Uterus (tissue), 4 donors: ENCODE results near the gene C2. TPM values are rescaled to one million over a fixed set of nuclear protein-coding genes. Genes with fewer than 3 reads are reported as not detected.
A peak's percentile ranks its signal among the peaks of the same experiment; 100 is the strongest.

Source experiments
- DNase-seq, 2 donors: peaks; one replicate each; pipeline ENCODE4 v3.0.0-alpha.2; 2019 to 2020
- H3K27ac ChIP-seq, 2 donors: fragments of 200-600 bp; sonication (generic); 1 replicate in 1 of 2; 2 replicates in 1 of 2; pipeline ENCODE4 v1.5.1; 2016 to 2018
- H3K27me3 ChIP-seq, 2 donors: fragments of 200-600 bp; sonication (generic); one replicate each; pipeline ENCODE4 v1.5.1; 2018 to 2019; ENCODE audit warnings: control low read depth in 1 of 2
- H3K36me3 ChIP-seq, 2 donors: fragments of 200-600 bp; sonication (generic); one replicate each; pipeline ENCODE4 v1.5.1; 2019; ENCODE audit warnings: control low read depth in 1 of 2
- H3K4me1 ChIP-seq, 2 donors: fragments of 200-600 bp; sonication (generic); one replicate each; pipeline ENCODE4 v1.5.1; 2018 to 2019; ENCODE audit warnings: control low read depth in 1 of 2
- H3K4me3 ChIP-seq, 2 donors: fragments of 200-600 bp; sonication (generic); 1 replicate in 1 of 2; 2 replicates in 1 of 2; pipeline ENCODE4 v1.5.1; 2018 to 2019; ENCODE audit warnings: mild to moderate bottlenecking in 1 of 2
- H3K9me3 ChIP-seq, 2 donors: fragments of 200-600 bp; sonication (generic); one replicate each; pipeline ENCODE4 v1.5.1; 2019; ENCODE audit warnings: control low read depth in 1 of 2
- POLR2A ChIP-seq, 2 donors: fragments of 450-650 bp; IDR thresholded peaks; one replicate each; pipeline ENCODE4 v1.6.1; 2016; ENCODE audit warnings: antibody characterized with exemption in 2 of 2, mild to moderate bottlenecking in 1 of 2, moderate library complexity in 1 of 2
- intact Hi-C: fragments of 100-400 bp; cut with DNase I; formaldehyde crosslinking; loops from one replicate; pipeline ENCODE4 v1.15.1; 2023; ENCODE audit warnings: low total_unique reads
- total RNA-seq, 4 donors: library from RNA; depleted of rRNA in 3 of 4; stranded (reverse); fragments of >200 nt in 3 of 4; gene quantifications; one replicate each; pipeline versions ENCODE4 v1.1.0 to v1.2.4, GENCODE V29; 2014 to 2023
- TF ChIP-seq, protein P1 (sequence below), 4 experiments: fragments of 200-600 bp in 2 of 4; fragments of 450-650 bp in 2 of 4; sonication (generic) in 2 of 4; IDR thresholded peaks; one replicate each; pipeline ENCODE4 v1.5.1; 2016 to 2019; ENCODE audit warnings: antibody characterized with exemption in 4 of 4, mild to moderate bottlenecking in 2 of 4, moderate library complexity in 1 of 4
- donor health status: DM: yes; HTN: yes; CAD: no.

Gene C2
- total RNA-seq, 4 donors from 2014 or later = 4.1 to 24.8 (median 4.6) TPM

DNA sequence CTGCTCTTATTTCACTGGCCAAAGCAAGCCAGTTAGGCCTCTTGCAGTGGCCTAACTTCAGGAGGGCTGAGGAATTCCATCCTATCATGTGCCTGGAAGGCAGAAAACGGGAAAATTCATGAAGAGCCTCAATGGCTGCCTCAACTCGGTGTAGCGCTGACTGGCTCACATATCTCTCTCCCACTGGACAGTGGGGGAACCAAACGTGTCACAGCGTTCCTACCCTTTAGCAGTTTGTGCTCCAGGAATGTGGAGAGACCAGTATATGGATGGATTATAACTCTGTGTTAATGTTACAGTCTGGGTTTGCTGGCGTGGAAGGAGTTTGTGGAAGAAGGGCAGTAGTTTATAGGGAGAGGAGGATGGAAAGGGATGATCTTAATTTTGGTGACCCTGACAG lies 11.8 kb upstream of the C2 start:
- no peak for TF ChIP-seq POLR2A (IDR thresholded peaks at IDR 0.05)
- H3K36me3 ChIP-seq = no peaks in the 10 kb centered on the region
- no peaks in the 10 kb centered on the region for H3K9me3 ChIP-seq
- DNase-seq = no peak
- no peak overlapping the region for H3K4me3 ChIP-seq
- no peak overlapping the region for H3K27ac ChIP-seq
- no peaks in the 10 kb centered on the region for H3K4me1 ChIP-seq
- no peaks in the 10 kb centered on the region for H3K27me3 ChIP-seq
- intact Hi-C loops = no loop called here

DNA sequence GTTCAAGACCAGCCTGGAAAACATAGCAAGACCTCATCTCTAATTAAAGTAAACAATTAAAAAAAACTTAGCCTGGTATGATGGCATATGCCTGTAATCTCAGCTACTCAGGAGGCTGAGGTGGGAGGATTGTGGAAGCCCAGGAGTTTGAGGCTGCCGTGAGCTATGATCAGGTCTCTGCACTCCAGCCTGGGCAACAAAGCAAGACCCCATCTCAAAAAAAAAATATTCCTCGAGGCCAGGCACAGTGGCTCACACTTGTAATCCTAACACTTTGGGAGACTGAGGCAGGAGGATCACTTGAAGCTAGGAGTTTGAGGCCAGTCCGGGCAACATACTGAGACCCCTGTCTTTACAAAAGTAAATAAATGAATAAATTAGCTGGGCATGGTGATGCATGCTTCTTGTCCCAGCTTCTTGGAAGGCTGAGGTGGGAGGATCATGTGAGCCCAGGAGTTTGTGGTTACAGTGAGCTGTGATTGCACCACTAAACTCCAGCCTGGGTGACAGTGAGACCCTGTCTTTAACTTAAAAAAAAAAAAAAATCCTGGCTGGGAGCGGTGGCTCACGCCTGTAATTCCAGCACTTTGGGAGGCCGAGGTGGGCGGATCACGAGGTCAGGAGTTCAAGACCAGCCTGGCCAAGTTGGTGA lies 9.3 kb upstream of the C2 start:
- no peaks in the 10 kb centered on the region for H3K4me1 ChIP-seq
- H3K36me3 ChIP-seq = no peaks in the 10 kb centered on the region
- no peaks in the 10 kb centered on the region for H3K9me3 ChIP-seq
- H3K4me3 ChIP-seq = no peak overlapping the region
- no peak for DNase-seq
- TF ChIP-seq POLR2A (IDR thresholded peaks at IDR 0.05) = no peak
- TF ChIP-seq, protein P1, sequence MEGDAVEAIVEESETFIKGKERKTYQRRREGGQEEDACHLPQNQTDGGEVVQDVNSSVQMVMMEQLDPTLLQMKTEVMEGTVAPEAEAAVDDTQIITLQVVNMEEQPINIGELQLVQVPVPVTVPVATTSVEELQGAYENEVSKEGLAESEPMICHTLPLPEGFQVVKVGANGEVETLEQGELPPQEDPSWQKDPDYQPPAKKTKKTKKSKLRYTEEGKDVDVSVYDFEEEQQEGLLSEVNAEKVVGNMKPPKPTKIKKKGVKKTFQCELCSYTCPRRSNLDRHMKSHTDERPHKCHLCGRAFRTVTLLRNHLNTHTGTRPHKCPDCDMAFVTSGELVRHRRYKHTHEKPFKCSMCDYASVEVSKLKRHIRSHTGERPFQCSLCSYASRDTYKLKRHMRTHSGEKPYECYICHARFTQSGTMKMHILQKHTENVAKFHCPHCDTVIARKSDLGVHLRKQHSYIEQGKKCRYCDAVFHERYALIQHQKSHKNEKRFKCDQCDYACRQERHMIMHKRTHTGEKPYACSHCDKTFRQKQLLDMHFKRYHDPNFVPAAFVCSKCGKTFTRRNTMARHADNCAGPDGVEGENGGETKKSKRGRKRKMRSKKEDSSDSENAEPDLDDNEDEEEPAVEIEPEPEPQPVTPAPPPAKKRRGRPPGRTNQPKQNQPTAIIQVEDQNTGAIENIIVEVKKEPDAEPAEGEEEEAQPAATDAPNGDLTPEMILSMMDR (IDR thresholded peaks at IDR 0.05) = no peak
- no peak overlapping the region for H3K27ac ChIP-seq
- intact Hi-C loops = no loop called here
- no peaks in the 10 kb centered on the region for H3K27me3 ChIP-seq

DNA sequence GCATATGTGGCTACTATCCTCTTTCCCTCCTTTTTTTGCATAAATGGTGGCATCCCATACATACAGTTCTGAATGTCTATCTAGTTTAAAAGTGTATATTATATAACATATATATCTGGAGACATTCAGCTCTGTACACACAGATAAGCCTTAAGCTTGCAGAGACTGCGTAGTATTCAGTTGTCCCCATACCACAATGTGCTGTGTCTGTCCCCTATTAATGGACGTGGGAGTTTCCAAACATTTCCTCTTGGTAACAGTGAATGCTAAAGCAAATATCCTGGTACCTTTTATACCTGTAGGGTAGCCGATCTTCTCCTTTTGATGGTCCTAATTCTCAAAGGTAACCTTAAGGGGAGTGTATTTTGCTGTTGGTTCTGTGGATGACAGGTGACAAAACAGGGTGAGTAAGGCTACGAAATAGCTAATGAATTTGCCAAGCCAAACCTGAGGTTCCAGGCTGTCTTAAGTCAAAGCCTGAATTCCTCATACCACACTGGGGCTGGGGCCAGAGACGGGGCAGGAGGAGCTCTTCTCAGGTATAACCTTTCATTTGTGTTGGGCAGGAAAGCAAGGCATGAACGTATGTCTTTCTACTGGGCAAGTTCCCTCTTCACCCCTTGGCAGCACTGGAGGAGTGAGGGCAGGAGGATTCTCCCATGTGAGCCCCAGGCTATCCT lies 7.8 kb upstream of the C2 start:
- no peak for DNase-seq
- Histone ChIP-seq H3K9me3 (no peaks in the 10 kb centered on the region), H3K27me3 (no peaks in the 10 kb centered on the region), H3K27ac (no peak overlapping the region), H3K36me3 (no peaks in the 10 kb centered on the region), H3K4me1 (no peaks in the 10 kb centered on the region), H3K4me3 (no peak overlapping the region)
- intact Hi-C loops = no loop called here
- TF ChIP-seq, protein P1 (IDR thresholded peaks at IDR 0.05) = no peak
- TF ChIP-seq POLR2A (IDR thresholded peaks at IDR 0.05) = no peak

DNA sequence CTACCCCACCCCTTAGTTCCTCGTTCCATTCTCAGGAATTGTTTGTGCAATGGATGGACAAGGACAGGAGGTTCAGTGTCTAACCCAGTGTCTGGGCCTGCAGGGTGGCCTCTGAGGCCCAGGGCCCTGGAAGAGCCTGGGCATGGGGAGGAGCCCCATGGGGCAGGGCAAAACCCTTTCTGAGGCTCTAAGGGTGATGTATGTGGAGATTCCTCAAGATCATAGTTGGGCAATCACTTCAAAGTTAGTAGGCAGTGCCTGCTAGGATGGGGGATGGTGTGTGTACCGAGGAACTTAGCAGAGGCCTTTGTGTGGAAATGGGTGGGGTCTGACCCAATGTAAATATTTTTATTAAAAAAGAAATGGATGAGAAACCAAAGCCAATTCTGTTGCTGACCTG lies 6.7 kb upstream of the C2 start:
- no peaks in the 10 kb centered on the region for H3K4me1 ChIP-seq
- H3K27ac ChIP-seq = no peak overlapping the region
- no peaks in the 10 kb centered on the region for H3K36me3 ChIP-seq
- no peak for DNase-seq
- intact Hi-C loops = no loop called here
- no peaks in the 10 kb centered on the region for H3K9me3 ChIP-seq
- TF ChIP-seq POLR2A (IDR thresholded peaks at IDR 0.05) = no peak
- TF ChIP-seq, protein P1 (IDR thresholded peaks at IDR 0.05) = no peak
- H3K4me3 ChIP-seq = no peak overlapping the region
- H3K27me3 ChIP-seq = no peaks in the 10 kb centered on the region

DNA sequence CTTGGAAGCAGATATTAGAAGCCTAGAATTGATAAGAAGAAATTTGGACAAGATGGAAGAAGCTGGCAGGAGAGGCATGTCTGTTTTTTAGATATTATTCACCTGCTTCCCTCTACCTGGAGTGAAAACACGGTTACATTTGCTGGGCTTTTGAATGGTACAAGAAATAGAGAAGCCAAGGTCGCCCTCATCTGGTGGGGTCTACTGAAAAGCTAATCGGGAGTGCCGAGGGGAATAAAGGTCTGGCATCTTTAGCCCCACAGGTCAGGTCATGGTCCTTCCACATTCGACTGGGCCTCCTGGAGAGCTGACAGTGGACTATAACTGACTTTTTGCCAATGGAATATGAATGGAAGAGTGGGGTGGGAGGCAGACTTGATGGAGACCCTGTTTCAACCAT lies 4.6 kb upstream of the C2 start:
- H3K4me1 ChIP-seq = no peaks in the 10 kb centered on the region
- TF ChIP-seq, protein P1 (IDR thresholded peaks at IDR 0.05) = peak in 3 of 4 experiments; percentile 19 to 47 (median 40)
- no peak for TF ChIP-seq POLR2A (IDR thresholded peaks at IDR 0.05)
- H3K36me3 ChIP-seq = no peaks in the 10 kb centered on the region
- H3K4me3 ChIP-seq = no peak overlapping the region
- H3K27ac ChIP-seq = no peak overlapping the region
- DNase-seq = peak in 1 of 2 donors; percentile 52
- H3K9me3 ChIP-seq = no peaks in the 10 kb centered on the region
- H3K27me3 ChIP-seq = no peaks in the 10 kb centered on the region
- intact Hi-C loops = no loop called here
